Endothelial cell of umbilical vein (primary cell): Measurements from ENCODE around the gene NFKB1. TPM values are rescaled to one million over a fixed set of nuclear protein-coding genes. Genes with fewer than 3 reads are reported as not detected.

Experiments used
- BruUV-seq: library from RNA; stranded (reverse); fragments of 400-500 nt; replicated peaks from 2 replicates; lab custom pipeline; 2021; lab: Mats Ljungman, UMichigan
- CTCF ChIA-PET: fragments of 300-600, 350-600 bp; sonication (Branson Sonifier 250); formaldehyde crosslinking; loops from one replicate; lab custom pipeline; 2021; ENCODE audit warnings: antibody characterized with exemption, inconsistent platforms; lab: Charles Lee
- POLR2A ChIA-PET: fragments of 300-600, 350-600 bp; sonication (Branson Sonifier 250); formaldehyde crosslinking; loops from one replicate; lab custom pipeline; 2021; ENCODE audit warnings: antibody characterized with exemption, inconsistent platforms; lab: Charles Lee
- DNase-seq: peaks from one replicate; pipeline ENCODE4 v3.0.0-alpha.2; 2011; ENCODE audit warnings: low read depth, low spot score
- FAIRE-seq: peaks from 2 replicates; lab custom pipeline; 2011; peaks lifted over from hg19 to GRCh38; lab: Jason Lieb, UNC
- H2AFZ ChIP-seq: 2 replicates; pipeline ENCODE4 v1.6.0; 2012; ENCODE audit warnings: low read depth, low read length, control low read depth, inconsistent platforms
- H3K27ac ChIP-seq: 2 replicates; pipeline ENCODE4 v1.5.1; 2011; ENCODE audit warnings: low read depth, mild to moderate bottlenecking, control low read depth, low read length, moderate library complexity; ENCODE audit not compliant: insufficient read depth
- H3K27me3 ChIP-seq, 2 experiments: 2 replicates each; pipeline versions ENCODE4 v1.6.0 to v1.6.1; 2011; ENCODE audit warnings: low read length in 2 of 2, mixed read lengths in 1 of 2; ENCODE audit not compliant: control insufficient read depth in 2 of 2, insufficient read depth in 2 of 2
- H3K36me3 ChIP-seq, 2 experiments: 2 replicates in 1 of 2; 3 replicates in 1 of 2; pipeline ENCODE4 v1.5.1; 2011; ENCODE audit warnings: low read length in 2 of 2, mild to moderate bottlenecking in 1 of 2, moderate library complexity in 1 of 2; ENCODE audit not compliant: control insufficient read depth in 2 of 2, insufficient read depth in 2 of 2; ENCODE audit errors: extremely low read depth in 1 of 2
- H3K4me1 ChIP-seq: 3 replicates; pipeline ENCODE4 v1.5.1; 2011; ENCODE audit warnings: mild to moderate bottlenecking, low read length; ENCODE audit not compliant: control insufficient read depth, insufficient read depth; ENCODE audit errors: extremely low read depth
- H3K4me2 ChIP-seq: 2 replicates; pipeline ENCODE4 v1.6.1; 2011; ENCODE audit warnings: low read length, control low read depth, mixed read lengths; ENCODE audit not compliant: insufficient read depth
- H3K4me3 ChIP-seq, 3 experiments: fragments of 200-600 bp in 1 of 3; sonication (generic), shearing (Covaris generic) in 1 of 3; replicated peaks in 1 of 3; 2 replicates each; pipeline ENCODE4 v1.5.1; 2011 to 2016; ENCODE audit warnings: control low read depth in 3 of 3, low read length in 3 of 3, mild to moderate bottlenecking in 2 of 3, inconsistent platforms in 1 of 3, low read depth in 1 of 3, moderate library complexity in 1 of 3; ENCODE audit not compliant: insufficient read depth in 1 of 3
- H3K79me2 ChIP-seq: 2 replicates; pipeline ENCODE4 v1.6.0; 2012; ENCODE audit warnings: low read length, inconsistent platforms; ENCODE audit not compliant: control insufficient read depth, insufficient read depth
- H3K9ac ChIP-seq: replicated peaks from 2 replicates; pipeline ENCODE3; 2011; ENCODE audit warnings: low read length, control low read depth; ENCODE audit not compliant: insufficient read depth; ENCODE audit errors: extremely low read depth
- H3K9me1 ChIP-seq: replicated peaks from 3 replicates; pipeline ENCODE4 v1.6.0; 2011; ENCODE audit warnings: mild to moderate bottlenecking, low read length; ENCODE audit not compliant: control insufficient read depth, insufficient read depth; ENCODE audit errors: extremely low read depth
- H3K9me3 ChIP-seq: replicated peaks from 2 replicates; pipeline ENCODE4 v1.5.1; 2012; ENCODE audit warnings: low read length, inconsistent platforms; ENCODE audit not compliant: control insufficient read depth, insufficient read depth
- H4K20me1 ChIP-seq: replicated peaks from 2 replicates; pipeline ENCODE3; 2011; ENCODE audit warnings: mild to moderate bottlenecking, low read length; ENCODE audit not compliant: control insufficient read depth, insufficient read depth; ENCODE audit errors: extremely low read depth
- EZH2 ChIP-seq: IDR thresholded peaks from 2 replicates; pipeline ENCODE4 v1.6.1; 2012; ENCODE audit warnings: borderline replicate concordance, low read depth, mild to moderate bottlenecking, moderate library complexity, low read length, inconsistent platforms; ENCODE audit not compliant: severe bottlenecking
- GATA2 ChIP-seq: IDR thresholded peaks from 2 replicates; pipeline ENCODE4 v1.7.0; 2011; ENCODE audit warnings: low read depth, mild to moderate bottlenecking, moderate library complexity, mixed read lengths, low read length; ENCODE audit not compliant: insufficient read length, insufficient read depth
- MYC ChIP-seq: IDR thresholded peaks from one replicate; pipeline ENCODE4 v1.6.1; 2011; ENCODE audit warnings: mild to moderate bottlenecking, low read depth, low read length
- POLR2AphosphoS5 ChIP-seq: IDR thresholded peaks from 2 replicates; pipeline ENCODE4 v1.6.1; 2012; ENCODE audit warnings: low read depth, mild to moderate bottlenecking, control low read depth, low read length, moderate library complexity; ENCODE audit not compliant: insufficient read depth
- dilution Hi-C: fragments of 300-500 bp; cut with MboI; formaldehyde crosslinking; loops from one replicate; pipeline ENCODE4 v1.15.0; 2019; ENCODE audit warnings: low sequenced_read_pairs; ENCODE audit not compliant: extremely low pct_ligation_motif_present
- intact Hi-C: fragments of 100-400 bp; cut with micrococcal nuclease; formaldehyde crosslinking; loops from one replicate; pipeline ENCODE4 v1.10.0; 2022
- polyA plus RNA-seq, 4 experiments: library from polyadenylated mRNA; depleted of rRNA in 3 of 4; stranded (reverse) in 3 of 4; unstranded in 1 of 4; fragments of >200 nt; gene quantifications; 2 replicates each; pipeline versions ENCODE4 v1.2.1 to v1.2.3, GENCODE V29; 2011 to 2012; ENCODE audit warnings: missing spikeins in 1 of 4
- total RNA-seq: library from RNA; stranded (reverse); gene quantifications from 2 replicates; pipeline ENCODE4 v1.2.3, GENCODE V29; 2021
- TF ChIP-seq, protein P1 (sequence below), 2 donors: IDR thresholded peaks; 1 replicate in 1 of 2; 2 replicates in 1 of 2; pipeline ENCODE4 v1.5.1; 2011; ENCODE audit warnings: low read length in 2 of 2, mild to moderate bottlenecking in 2 of 2, moderate library complexity in 2 of 2, control low read depth in 1 of 2, inconsistent platforms in 1 of 2, low read depth in 1 of 2; ENCODE audit not compliant: insufficient read depth in 1 of 2; ENCODE audit errors: extremely low read depth in 1 of 2
- TF ChIP-seq, protein P2 (sequence below): IDR thresholded peaks from 2 replicates; pipeline ENCODE4 v1.6.1; 2011; ENCODE audit not compliant: insufficient read depth, insufficient read length

NFKB1 gene
- total and polyA plus RNA-seq, 2 donors (not counting 3 experiments of a cell fraction or from before 2014, with no cell fraction given) = 21.3 to 41.4 TPM

DNA sequence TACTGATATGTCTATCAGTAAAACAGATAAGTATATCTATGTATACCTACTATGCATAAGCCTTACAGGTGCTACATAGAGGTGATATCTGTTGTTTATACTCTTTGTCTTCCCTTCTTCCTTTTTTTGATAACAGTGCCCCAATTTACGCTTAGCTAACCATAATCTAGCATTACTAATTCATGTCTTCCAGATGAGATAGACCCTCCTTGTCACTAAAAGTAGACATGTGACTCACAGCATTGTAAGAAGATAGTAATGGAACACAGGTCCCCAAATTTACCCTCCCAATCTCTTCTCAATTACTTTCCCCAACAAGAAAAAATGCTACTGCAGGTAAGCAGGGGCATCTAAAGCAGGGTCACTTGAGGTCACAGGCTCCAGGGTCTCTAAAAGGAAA lies 7.9 kb upstream of the NFKB1 start:
- Histone ChIP-seq H3K9ac (no peak overlapping the region), H3K27me3 (peaks cover 0 to under 1% of the 10 kb centered on the region in 2 experiments), H3K9me3 (no peaks in the 10 kb centered on the region), H4K20me1 (no peaks in the 10 kb centered on the region), H3K9me1 (no peaks in the 10 kb centered on the region), H3K27ac (no peak overlapping the region), H3K4me2 (no peak overlapping the region), H3K79me2 (no peaks in the 10 kb centered on the region), H3K4me3 (no peak overlapping the region), H3K4me1 (no peaks in the 10 kb centered on the region), H3K36me3 (no peaks in the 10 kb centered on the region), H2AFZ (no peak overlapping the region)
- DNase-seq (no peak), FAIRE-seq (no peak)
- no TSS peak for BruUV-seq
- TF ChIP-seq EZH2 = no peak
- TF ChIP-seq, protein P1, sequence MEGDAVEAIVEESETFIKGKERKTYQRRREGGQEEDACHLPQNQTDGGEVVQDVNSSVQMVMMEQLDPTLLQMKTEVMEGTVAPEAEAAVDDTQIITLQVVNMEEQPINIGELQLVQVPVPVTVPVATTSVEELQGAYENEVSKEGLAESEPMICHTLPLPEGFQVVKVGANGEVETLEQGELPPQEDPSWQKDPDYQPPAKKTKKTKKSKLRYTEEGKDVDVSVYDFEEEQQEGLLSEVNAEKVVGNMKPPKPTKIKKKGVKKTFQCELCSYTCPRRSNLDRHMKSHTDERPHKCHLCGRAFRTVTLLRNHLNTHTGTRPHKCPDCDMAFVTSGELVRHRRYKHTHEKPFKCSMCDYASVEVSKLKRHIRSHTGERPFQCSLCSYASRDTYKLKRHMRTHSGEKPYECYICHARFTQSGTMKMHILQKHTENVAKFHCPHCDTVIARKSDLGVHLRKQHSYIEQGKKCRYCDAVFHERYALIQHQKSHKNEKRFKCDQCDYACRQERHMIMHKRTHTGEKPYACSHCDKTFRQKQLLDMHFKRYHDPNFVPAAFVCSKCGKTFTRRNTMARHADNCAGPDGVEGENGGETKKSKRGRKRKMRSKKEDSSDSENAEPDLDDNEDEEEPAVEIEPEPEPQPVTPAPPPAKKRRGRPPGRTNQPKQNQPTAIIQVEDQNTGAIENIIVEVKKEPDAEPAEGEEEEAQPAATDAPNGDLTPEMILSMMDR (IDR thresholded peaks at IDR 0.05; ENCODE audit: extremely low read depth in 1 of 2, insufficient read depth in 1 of 2, low read depth in 1 of 2, low read length in 2 of 2) = no peak
- TF ChIP-seq, protein P2, sequence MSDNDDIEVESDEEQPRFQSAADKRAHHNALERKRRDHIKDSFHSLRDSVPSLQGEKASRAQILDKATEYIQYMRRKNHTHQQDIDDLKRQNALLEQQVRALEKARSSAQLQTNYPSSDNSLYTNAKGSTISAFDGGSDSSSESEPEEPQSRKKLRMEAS = no peak
- no peak for TF ChIP-seq MYC
- no peak for TF ChIP-seq POLR2AphosphoS5
- TF ChIP-seq GATA2 = no peak
- ChIA-PET POLR2A (no interaction called here), CTCF (no interaction called here)
- dilution Hi-C loops (no loop called here), intact Hi-C loops (no loop called here)
